ENCODE results near the gene KCNQ1. TPM values are rescaled to one million over a fixed set of nuclear protein-coding genes. Genes with fewer than 3 reads are reported as not detected.

KCNQ1 gene
- polyA plus RNA-seq, 4 donors, result 2.3 to 13.0 (median 10.0) TPM

DNA sequence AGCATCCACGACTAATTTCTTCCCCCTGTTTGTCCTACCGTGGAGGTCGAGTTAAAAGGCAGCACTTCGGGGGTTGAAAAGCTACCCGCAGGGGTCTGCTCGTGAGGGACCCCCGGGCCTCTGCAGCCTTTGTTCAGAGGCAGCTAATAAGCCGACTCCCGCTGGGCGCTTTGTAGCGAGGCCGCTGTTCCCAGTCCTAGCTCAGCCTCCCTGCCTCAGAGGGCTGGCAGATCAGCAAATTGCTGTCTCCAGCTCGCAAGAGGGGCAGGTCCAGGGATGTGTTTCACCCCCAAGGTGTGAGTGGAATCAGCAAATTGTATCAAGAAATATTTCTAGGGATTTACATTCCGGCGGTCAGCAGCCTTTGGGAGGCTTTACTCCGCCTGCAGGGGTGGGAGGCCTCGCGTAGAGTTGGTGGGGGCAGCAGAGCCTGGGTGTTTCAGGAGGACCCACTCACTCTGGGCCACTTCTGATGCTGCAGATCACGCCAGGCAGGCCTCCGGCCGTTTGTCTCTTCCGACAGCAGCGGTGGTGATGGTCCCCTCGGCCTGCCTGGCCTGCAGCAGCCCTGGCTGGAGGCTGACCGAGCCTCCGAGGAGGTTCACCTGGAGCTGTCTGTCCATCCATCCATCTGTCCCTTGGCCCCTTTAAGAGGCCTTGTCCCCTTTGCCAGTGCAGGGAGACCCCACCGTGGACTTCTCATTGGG, 276.6 kb downstream of the KCNQ1 start:
- DNase-seq (ENCODE audit: low read depth in 4 of 4, low spot score in 3 of 4), result no peak

DNA sequence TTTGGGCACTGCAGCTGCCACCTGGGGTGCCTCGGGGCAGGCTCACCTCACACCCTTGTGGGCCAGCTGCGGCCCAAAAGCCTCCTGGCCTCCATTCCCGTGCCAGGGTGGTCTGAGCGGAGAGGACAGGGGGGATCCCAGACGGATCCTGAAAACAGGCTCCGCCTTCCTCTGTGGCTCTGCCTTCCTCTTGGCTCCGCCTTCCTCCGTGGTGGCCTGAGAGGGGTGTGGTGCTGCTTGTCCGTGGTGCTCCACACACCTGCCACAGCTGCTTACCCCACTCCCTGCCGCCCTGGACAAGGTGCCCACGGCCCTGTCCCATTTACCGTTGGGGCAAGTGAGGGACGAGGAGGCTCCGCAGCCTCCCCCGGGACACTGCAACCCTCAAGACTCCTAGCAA, 278.1 kb downstream of the KCNQ1 start:
- no peak for DNase-seq (ENCODE audit: low read depth in 4 of 4, low spot score in 3 of 4)

DNA sequence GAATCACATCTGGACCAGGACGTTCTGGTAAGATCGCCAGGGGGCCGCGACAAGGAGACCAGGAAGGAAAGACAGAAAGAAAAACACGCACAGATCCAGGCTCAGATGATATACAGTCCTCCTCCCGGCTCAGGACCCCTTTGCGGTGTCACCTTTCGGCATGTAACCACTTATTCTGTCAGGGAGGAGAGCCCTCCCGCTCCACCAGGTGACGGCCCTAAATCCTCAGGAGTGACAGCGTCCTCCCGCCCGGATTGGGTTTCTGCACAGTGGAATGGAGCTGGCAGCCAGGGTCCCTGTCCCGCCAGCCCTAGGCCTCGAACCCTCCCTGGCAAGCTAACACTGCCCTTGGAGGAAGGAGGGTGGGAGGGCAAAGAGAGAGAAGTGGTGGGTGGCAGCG, 279.3 kb downstream of the KCNQ1 start:
- peak in 1 of 4 donors; percentile 74 for DNase-seq (ENCODE audit: low read depth in 4 of 4, low spot score in 3 of 4)

DNA sequence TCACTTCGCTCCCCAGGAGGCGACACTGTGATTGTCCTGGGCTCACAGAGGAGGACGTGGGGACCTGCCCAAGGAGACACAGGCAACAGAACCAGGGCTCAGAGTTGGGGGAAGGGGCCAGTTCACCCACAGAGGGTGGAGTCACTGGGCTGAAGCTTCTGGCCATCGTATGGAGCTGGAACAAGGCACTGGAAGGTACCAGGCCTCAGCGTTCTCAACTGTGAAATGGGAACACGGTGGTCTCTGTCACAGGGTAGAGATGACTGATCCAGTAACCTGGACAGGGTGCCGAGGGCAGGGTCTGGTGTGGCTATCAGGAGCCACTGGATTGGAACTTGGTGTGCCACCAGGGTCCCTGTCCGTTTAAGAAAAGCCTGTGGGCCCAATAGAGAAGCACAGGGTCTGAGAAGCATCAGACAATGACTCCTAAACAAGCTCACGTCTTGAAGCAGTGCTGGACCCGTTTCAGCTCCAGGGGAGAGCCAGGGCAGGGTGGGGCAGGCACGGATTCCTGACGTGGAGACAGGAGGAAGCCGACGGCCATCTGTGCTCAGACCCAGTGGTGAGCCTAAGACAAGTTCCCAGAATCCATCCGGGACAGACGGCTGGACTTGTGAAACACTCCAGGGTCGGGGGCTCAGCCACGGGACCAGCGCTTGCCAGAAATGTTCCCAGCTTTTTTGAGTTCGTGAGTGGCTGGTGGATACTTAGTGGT, 280.0 kb downstream of the KCNQ1 start:
- DNase-seq (ENCODE audit: low read depth in 4 of 4, low spot score in 3 of 4), result no peak

DNA sequence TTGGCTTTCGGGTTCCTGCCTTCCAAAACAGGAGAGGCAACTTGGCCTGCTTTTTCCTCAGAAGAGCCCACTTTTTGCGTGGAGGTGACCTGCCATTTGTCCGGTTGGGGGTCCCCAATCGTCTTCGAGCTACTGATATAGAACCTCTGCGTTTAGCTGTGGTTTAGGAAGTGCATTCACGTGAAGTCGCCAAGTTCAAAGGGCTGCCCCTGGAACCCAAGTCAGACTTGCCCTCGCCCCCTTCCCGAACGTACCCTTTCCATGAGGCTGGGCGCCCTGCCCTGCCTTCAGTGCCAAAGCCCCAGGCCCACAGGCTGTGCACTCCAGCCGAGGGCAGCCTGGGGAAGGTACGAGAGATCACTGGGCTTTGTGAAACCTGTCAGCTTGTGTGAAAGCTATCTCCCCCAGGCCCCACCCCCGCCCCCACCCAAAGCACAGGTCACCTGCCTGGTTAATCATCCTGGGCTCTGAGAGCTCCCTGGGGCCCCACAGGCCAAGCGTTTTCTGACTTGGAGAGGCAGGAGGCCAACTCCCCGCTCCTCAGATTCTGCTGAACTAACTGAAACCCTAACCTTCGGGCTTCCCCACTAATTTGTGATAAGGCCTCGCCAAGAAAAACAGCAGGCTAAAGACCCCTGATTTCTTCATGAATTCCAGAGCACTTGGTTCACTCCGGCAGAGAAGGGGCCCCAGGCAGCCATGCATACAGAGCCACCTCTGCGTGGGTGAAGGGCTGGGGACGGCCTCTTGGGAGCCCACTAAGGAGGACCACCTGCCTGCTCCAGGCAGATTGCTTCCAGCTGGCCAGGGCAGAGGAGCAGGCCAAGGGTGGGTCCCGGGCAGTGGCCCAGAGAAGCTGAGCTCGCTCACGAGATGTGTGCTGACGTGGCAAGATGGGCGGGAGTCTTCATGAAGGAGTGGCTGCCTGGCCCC, 280.8 kb downstream of the KCNQ1 start:
- peak in 3 of 4 donors; percentile 59 to 72 (median 67) for DNase-seq (ENCODE audit: low read depth in 4 of 4, low spot score in 3 of 4)

DNA sequence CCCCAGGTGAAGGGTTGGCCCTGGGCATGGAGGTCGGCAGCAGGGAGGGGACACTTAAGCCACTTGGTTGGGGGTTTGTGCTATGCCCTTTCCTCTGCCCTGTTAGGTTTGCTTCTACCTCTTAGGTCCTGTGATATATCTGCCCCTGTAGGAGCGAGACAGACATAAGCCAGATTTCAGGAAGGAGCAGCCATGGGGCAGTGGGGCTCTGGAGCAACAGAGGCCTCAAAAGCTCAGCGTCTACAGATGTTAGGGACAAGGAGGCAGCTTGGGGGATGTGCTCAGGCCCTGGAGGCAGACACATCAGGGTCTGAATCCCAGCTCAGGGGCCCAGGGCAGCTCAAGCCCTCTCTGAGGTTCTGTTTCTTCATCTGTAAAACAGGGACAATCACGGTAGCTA, 282.2 kb downstream of the KCNQ1 start:
- DNase-seq (ENCODE audit: low read depth in 4 of 4, low spot score in 3 of 4), result no peak

DNA sequence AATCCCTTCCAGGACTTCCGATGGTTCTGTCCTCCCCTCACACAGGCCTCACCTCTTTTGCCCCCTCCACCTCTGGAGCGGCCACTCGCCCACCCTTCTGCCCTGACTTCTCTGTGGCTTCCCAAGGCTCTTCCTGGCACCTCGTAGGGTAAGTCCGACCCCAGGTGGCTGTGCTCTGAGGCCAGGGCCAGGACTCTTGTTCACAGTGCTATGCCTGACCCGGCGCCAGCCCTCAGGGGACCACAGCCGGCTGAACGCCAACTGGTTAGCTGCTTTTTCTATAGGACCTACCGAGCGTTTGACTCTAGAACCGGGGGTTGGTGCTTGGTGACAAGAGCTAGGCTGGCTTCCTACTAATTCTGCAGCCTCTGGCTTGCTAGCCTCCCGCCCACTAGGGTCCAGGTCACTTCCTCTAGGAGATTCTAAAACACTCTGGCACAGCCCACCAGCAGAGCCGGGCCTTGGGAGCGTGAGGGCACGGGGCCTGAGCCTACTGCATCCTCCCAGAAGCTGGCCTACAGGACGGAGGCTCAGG, 283.4 kb downstream of the KCNQ1 start:
- DNase-seq (ENCODE audit: low read depth in 4 of 4, low spot score in 3 of 4), result no peak

DNA sequence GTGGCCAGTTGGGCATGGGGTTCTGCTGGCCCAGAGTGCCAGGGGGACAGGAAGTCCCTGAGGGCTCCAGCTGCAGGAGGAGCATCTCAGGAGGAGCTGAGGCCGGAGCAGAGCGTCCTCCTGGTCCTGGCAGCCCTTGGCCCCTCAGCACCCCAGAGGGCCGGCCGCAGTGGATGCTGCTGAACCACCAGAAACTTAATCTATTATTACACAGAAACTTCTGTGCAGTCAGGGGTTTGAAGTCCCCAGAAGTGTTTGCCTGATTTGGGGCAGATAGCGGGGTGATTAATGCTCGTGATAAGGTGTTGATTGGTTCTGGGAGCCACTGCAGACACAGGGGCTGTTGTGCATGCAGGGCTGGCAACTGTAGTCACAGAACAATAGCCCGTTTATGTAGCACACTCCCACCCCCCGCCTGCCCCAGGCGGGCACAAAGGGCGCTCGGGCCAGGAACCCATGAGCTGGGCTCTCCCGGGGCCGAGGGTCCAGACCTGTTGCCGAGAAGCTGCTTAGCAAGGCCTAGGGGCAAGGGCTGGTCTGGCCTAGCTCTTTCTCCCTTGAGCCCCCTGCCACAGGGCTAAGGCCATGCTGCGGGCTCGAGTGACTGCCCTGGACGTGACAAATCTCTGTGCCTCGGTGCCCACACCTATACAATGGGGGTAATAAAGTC, 284.0 kb downstream of the KCNQ1 start:
- no peak for DNase-seq (ENCODE audit: low read depth in 4 of 4, low spot score in 3 of 4)

DNA sequence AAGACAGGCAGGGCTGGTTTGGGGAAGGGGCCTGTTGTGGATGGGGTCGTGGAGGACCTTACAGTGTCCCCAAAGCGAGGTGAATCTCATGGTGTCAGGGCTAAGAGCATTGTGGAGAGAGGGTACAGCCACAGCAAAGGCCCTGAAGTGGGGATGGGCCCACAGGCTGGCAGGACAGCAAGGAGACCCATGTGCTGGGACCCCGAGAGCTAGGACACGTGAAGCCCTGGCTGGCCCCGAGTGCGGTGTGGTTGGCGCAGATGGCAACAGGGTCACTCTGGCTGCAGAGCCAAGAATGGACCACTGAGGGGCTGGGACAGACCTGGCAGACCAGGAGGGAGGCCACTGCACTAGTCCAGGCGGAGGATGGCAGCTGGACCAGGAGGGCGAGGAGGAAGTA, 285.0 kb downstream of the KCNQ1 start:
- no peak for DNase-seq (ENCODE audit: low read depth in 4 of 4, low spot score in 3 of 4)

DNA sequence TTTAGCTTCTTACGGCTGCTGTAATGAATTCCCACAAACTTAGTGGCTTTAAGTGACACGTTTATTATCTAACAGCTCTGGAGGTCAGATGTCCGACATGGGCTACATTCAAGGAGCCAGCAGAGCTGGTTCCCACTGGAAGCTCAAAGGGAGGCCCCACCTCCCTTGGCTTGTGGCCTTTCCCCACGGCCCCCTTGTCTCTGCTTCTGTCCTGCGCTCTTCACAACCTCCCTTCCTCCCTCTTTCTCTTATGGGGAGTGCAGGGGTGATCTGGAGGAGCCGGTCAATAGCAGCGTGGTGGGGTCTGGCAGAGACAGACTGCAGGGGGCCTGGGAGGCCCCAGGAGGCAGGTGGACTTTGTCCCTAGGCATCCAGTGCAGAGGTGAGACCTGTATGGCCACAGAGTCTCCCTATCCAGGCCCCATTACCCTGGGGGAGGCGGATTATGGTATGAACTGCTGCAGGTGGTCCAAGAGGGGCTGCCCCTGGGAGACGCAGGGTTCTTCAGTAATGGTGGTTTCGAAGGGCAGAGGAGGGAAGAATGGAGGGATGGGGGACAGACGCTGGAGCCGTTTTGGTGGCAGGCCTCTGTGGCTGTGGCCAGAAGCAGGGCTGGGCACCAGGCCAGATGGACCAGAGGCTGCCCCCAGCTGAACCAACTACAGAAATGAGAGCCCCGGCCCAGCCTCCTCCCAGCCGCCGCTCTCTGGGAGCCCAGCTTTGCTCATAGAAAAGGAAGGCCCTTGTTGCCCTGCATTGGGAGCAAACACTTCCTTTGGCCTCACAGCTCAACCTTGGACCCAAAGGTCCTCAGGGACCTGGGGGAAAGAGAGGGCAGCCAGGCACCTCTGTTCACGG, 285.7 kb downstream of the KCNQ1 start:
- DNase-seq (ENCODE audit: low read depth in 4 of 4, low spot score in 3 of 4), result peak in 2 of 4 donors; percentile 56 to 63

DNA sequence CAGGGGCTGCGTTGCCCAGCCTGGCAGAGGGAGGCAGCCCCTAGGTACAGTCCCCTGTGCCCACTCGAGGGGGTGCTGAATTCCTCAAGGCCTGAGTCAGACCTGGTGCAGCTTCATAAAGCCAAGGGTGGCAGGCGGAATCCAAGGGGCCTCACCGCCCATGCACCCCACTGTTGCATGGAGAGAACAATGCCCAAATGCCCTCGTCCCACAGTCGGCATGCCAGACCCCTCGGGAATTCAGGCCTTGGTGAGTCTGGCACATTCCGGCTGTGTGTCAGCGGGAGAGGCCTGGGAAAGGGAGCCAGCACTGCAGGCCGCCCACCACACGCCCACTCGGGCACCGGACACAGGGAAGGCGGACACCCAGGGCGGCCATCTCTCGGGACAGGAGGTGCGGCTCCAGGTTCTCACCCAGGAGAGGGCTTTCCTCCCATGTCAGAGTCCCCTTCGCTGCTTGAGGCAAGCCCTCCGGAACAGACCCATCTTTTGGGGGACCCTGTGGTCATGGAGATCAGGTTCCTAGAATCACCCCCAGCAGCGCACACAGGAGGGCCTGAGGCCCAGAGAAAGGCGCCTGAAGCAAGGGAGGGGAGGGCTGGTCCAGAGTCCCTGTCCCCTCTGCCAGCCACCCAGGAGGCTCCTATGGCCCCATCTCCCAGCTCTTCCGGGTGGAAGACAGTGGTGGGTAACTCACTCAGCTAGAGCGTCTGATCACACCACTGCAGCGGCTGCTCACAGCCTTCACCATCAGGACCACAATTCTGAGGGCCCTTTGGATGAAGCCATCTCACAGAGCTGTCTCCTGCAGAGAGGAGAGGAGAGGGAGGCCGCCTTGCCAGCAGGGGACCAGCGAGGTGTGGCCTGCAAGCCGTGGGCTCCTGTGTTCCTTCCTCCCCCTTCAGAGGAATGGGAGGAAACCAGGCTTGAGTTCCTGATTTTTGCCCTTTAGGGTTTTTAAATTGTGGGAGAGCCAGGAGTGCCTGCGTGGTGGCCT, 286.6 kb downstream of the KCNQ1 start:
- no peak for DNase-seq (ENCODE audit: low read depth in 4 of 4, low spot score in 3 of 4)

DNA sequence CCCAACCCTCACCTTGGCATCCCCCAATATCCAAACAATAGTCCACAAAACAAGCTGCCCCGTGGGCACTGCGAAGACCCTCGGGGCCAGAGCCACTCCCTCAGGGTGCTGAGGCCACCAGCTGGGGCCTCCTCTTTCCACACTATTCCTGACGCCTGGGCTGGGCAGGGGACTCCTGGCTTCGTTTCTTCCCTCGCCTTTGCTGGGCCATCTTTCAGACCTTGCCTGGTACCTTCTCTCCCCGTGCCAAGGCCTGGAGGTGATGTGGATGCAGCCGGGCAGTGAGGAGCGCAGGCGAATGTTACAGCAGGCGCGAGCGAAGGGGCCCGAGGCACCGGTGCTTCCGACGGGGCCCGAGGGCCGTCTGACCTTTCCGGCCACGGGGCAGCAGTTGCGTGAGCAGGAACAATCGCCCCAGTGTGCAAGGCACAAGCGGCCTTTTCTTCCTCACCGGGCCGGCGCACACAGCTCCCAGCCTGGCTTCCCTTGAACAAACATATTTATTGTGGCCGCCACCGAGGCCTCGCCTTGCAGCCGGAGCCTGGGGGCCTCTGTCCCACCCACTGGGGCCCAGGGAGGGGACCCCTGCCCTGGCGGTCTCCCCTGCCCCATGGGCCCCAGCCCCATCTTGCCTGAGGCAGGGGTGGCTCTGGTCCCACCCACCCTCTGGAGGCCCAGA, 287.6 kb downstream of the KCNQ1 start:
- no peak for DNase-seq (ENCODE audit: low read depth in 4 of 4, low spot score in 3 of 4)

DNA sequence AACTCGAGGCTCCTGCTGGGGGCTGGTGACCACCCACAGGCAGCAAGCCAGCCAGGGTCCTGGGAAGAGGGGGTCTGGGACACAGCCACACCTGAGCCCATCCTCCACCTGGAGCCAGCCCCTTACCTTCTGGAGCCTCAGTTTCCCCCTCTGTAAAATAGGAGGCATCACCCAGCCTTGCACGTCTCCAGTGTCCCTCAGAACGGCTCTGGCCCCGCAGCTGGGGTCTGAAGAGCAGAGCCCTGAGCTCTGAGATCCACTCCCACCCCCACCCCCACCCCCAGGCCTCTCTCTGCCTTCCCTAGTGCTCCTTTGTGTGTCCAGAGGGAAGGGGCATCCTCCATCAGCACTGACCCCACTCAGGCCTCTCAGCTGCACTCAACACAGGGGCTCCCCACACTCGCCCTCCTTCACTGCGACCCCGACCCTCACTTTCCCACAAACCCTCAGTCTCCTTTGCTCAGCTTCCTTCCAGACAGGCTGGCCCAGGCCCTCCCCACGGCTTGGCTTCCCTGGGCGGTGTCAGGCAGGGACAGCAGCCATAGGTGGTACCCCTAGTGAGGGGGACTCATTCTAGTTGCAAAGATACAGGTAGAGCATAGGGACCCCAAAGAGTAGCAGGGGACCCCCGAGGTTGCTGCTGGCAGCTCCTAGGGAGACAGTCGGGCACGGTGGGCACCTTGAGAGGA, 288.3 kb downstream of the KCNQ1 start:
- no peak for DNase-seq (ENCODE audit: low read depth in 4 of 4, low spot score in 3 of 4)

DNA sequence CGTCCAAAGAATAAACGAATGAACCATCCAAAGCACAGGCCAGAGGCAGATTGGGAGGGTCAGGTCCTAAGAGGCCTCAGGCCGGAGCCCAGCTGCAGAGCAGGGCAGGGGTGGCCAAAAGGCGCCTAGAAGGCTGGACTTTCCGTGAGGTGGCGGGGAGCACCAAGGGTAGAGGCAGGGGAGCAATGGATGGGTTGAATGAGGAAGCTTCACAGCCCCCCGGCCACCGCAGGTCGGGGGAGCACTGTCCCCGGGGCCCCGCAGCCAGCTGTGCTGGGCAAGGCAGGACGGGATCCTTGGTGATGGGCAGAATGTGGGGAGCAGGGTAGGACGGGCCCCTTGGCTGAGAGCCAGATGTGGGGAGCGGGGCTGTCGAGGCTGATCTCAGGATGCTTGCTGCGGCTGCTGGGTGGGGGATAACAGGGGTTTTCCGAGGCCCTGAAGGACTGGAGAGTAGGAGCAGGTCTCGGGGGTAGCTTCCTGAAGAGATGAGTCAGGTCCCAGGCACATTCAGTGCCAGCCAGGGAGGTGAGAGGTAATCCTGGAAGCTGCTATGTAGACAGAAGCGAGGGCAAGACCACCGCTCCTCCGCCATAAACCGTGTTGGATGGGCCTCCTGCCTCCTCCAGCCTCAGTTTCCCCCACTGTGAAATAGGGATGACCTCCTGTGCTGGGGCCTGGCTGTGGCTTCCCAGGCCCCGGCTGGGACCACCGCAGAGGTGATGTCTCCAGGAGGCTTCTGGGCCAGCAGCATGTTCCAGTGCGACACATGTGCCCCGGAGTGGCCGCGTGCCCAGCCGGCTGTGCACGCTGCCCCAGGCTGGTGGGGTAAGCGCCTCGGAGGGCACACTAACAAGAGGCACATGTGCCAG, 289.6 kb downstream of the KCNQ1 start:
- DNase-seq (ENCODE audit: low read depth in 4 of 4, low spot score in 3 of 4), result no peak

DNA sequence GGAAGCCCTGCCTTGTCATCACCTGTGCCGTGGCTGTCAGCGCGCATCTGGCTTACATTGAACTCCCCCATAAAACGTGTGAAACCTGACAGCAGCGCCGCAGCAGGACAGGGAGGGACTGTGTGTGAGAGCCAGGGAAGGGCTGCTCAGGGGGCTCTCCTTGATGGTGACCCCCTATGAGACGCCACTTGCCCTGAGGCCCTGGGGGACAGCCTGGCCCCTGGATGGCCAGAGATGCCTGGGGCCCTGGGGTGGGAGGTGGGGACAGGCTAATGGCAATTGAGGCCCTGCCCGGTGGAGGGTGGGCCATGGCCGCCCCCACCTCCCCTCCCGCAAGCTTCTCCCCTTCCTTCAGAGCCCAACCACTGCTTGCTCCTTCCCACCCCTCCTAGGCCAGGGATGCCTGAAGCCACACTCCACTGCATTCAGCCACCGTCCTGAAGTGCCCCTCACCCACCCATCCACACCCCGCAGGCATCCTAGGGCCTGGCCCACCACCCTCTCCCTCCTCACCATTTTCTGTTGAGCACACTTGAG, 290.3 kb downstream of the KCNQ1 start:
- no peak for DNase-seq (ENCODE audit: low read depth in 4 of 4, low spot score in 3 of 4)
